T-helper 2 cell (primary cell): ENCODE results near the gene DYSF.

ENCODE experiments used
- DNase-seq, 5 experiments: peaks; one replicate each; pipeline versions ENCODE4 v3.0.0 to v3.0.0-alpha.2; 2012 to 2022

The DYSF gene

GRCh38 chr2:71714601-71715240, 261.4 kb downstream of the DYSF start:
- DNase-seq, result no peak

GRCh38 chr2:71715241-71715750, 261.9 kb downstream of the DYSF start:
- no peak for DNase-seq

GRCh38 chr2:71715951-71716696, 262.8 kb downstream of the DYSF start:
- no peak for DNase-seq

- no peak for DNase-seq
These were observed 263.6 kb downstream of the DYSF start for GRCh38 chr2:71716697-71717624.

- no peak for DNase-seq
These were observed 265.3 kb downstream of the DYSF start for GRCh38 chr2:71718686-71719085.

- DNase-seq, result no peak
These were observed 266.3 kb downstream of the DYSF start for GRCh38 chr2:71719520-71720282.

- no peak for DNase-seq
These were observed 266.9 kb downstream of the DYSF start for GRCh38 chr2:71720283-71720560.

GRCh38 chr2:71720596-71721361, 267.4 kb downstream of the DYSF start:
- no peak for DNase-seq

GRCh38 chr2:71721362-71721665, 268.0 kb downstream of the DYSF start:
- DNase-seq, result no peak

GRCh38 chr2:71721669-71722068, 268.3 kb downstream of the DYSF start:
- DNase-seq, result no peak

- no peak for DNase-seq
These were observed 268.9 kb downstream of the DYSF start for GRCh38 chr2:71722286-71722685.

GRCh38 chr2:71724793-71725192, 271.4 kb downstream of the DYSF start:
- DNase-seq, result no peak

GRCh38 chr2:71725836-71726235, 272.5 kb downstream of the DYSF start:
- DNase-seq, result no peak

- DNase-seq, result no peak
These were observed 274.2 kb downstream of the DYSF start for GRCh38 chr2:71727562-71727961.

- DNase-seq, result no peak
These were observed 274.7 kb downstream of the DYSF start for GRCh38 chr2:71728036-71728435.

- DNase-seq, result no peak
These were observed 277.5 kb downstream of the DYSF start for GRCh38 chr2:71730785-71731383.

GRCh38 chr2:71734620-71735019, 281.3 kb downstream of the DYSF start:
- DNase-seq, result no peak

- DNase-seq, result no peak
These were observed 282.3 kb downstream of the DYSF start for GRCh38 chr2:71735676-71736075.
